Colonic mucosa (tissue), 4 donors: Measurements from ENCODE around the gene FOXP1. TPM values are rescaled to one million over a fixed set of nuclear protein-coding genes. Genes with fewer than 3 reads are reported as not detected.

Source experiments
- DNase-seq: peaks from one replicate; pipeline ENCODE4 v3.0.0-alpha.2; 2020
- H3K27ac ChIP-seq: fragments of 200-600 bp; one replicate; pipeline ENCODE4 v1.8.0; 2021
- H3K27me3 ChIP-seq: fragments of 200-600 bp; one replicate; pipeline ENCODE4 v1.8.0; 2021
- H3K36me3 ChIP-seq: fragments of 200-600 bp; one replicate; pipeline ENCODE4 v1.8.0; 2021
- H3K4me1 ChIP-seq: fragments of 200-600 bp; one replicate; pipeline ENCODE4 v1.8.0; 2021; ENCODE audit warnings: mild to moderate bottlenecking
- H3K4me3 ChIP-seq: fragments of 200-600 bp; one replicate; pipeline ENCODE4 v1.8.0; 2021
- H3K9ac ChIP-seq, 2 donors: one replicate each; pipeline ENCODE4 v1.7.0; 2013; ENCODE audit warnings: control low read depth in 2 of 2, low read depth in 2 of 2, low read length in 2 of 2
- H3K9me3 ChIP-seq: fragments of 200-600 bp; one replicate; pipeline ENCODE4 v1.8.0; 2021
- CTCF ChIP-seq: fragments of 200-600 bp; IDR thresholded peaks from one replicate; pipeline ENCODE4 v1.8.0; 2022; ENCODE audit warnings: antibody characterized with exemption, mild to moderate bottlenecking
- intact Hi-C: fragments of 100-400 bp; cut with DNase I; formaldehyde crosslinking; loops from one replicate; pipeline ENCODE4 v1.14.1; 2022
- total RNA-seq, 2 donors: library from RNA; stranded (reverse); fragmentation: NEBNext Ultra II Directional in 1 of 2; extraction: Animal tissue kit (Norgen Biotek cat#: 25700) in 1 of 2; gene quantifications; one replicate each; pipeline ENCODE4 v1.2.1, GENCODE V29; 2021
- donor health status: healthy.
- donor health status: DM: no; HTN: no; CAD: no.
- donor health status: DM: no; HTN: no; CAD: no.

FOXP1 gene
- total RNA-seq, 2 donors from 2014 or later, result 127 to 128 TPM

- Histone ChIP-seq H3K27ac (peak overlapping the region; percentile 3), H3K4me1 (no peaks in the 10 kb centered on the region), H3K36me3 (no peaks in the 10 kb centered on the region), H3K9me3 (no peaks in the 10 kb centered on the region), H3K4me3 (no peak overlapping the region), H3K9ac (no peak overlapping the region), H3K27me3 (no peaks in the 10 kb centered on the region)
- no peak for TF ChIP-seq CTCF
- DNase-seq, result no peak
- intact Hi-C loops, result no loop called here
Observed at GRCh38 chr3:71104556-71104955, 479.0 kb downstream of the FOXP1 start.

- H3K9me3 ChIP-seq, result no peaks in the 10 kb centered on the region
- no peak overlapping the region for H3K4me3 ChIP-seq
- H3K9ac ChIP-seq, result no peak overlapping the region
- DNase-seq, result no peak
- H3K27me3 ChIP-seq, result no peaks in the 10 kb centered on the region
- H3K36me3 ChIP-seq, result no peaks in the 10 kb centered on the region
- no peak for TF ChIP-seq CTCF
- H3K4me1 ChIP-seq, result no peaks in the 10 kb centered on the region
- intact Hi-C loops, result no loop called here
- H3K27ac ChIP-seq, result no peak overlapping the region
Observed at GRCh38 chr3:71104121-71104541, 479.4 kb downstream of the FOXP1 start.

GRCh38 chr3:71103430-71103921, 480.1 kb downstream of the FOXP1 start:
- TF ChIP-seq CTCF, result no peak
- intact Hi-C loops, result no loop called here
- Histone ChIP-seq H3K9me3 (no peaks in the 10 kb centered on the region), H3K9ac (no peak overlapping the region), H3K4me1 (no peaks in the 10 kb centered on the region), H3K4me3 (no peak overlapping the region), H3K27me3 (no peaks in the 10 kb centered on the region), H3K27ac (no peak overlapping the region), H3K36me3 (no peaks in the 10 kb centered on the region)
- DNase-seq, result peak; percentile 76

- H3K9ac ChIP-seq, result no peak overlapping the region
Observed at GRCh38 chr3:71102111-71102983, 481.2 kb downstream of the FOXP1 start.

GRCh38 chr3:71101626-71102025, 481.9 kb downstream of the FOXP1 start:
- DNase-seq, result no peak
- intact Hi-C loops, result no loop called here
- Histone ChIP-seq H3K27me3 (no peaks in the 10 kb centered on the region), H3K36me3 (no peaks in the 10 kb centered on the region), H3K9ac (no peak overlapping the region), H3K9me3 (no peaks in the 10 kb centered on the region), H3K27ac (peak overlapping the region; percentile 22), H3K4me3 (no peak overlapping the region), H3K4me1 (no peaks in the 10 kb centered on the region)
- no peak for TF ChIP-seq CTCF

More at GRCh38 chr3:71102111-71102983, 481.2 kb downstream of the FOXP1 start:
- Histone ChIP-seq H3K4me1 (no peaks in the 10 kb centered on the region), H3K27ac (peak overlapping the region; percentile 22), H3K27me3 (no peaks in the 10 kb centered on the region), H3K9me3 (no peaks in the 10 kb centered on the region), H3K36me3 (no peaks in the 10 kb centered on the region), H3K4me3 (no peak overlapping the region)
- TF ChIP-seq CTCF, result no peak
- no peak for DNase-seq
- intact Hi-C loops, result no loop called here
